ENCODE data around the gene RMC1.
"Not testable (repeated sequence)": the region's sequence is repeated elsewhere in the genome, so short reads cannot be mapped to it uniquely, and the experiment has no call there.

RMC1 gene

DNA sequence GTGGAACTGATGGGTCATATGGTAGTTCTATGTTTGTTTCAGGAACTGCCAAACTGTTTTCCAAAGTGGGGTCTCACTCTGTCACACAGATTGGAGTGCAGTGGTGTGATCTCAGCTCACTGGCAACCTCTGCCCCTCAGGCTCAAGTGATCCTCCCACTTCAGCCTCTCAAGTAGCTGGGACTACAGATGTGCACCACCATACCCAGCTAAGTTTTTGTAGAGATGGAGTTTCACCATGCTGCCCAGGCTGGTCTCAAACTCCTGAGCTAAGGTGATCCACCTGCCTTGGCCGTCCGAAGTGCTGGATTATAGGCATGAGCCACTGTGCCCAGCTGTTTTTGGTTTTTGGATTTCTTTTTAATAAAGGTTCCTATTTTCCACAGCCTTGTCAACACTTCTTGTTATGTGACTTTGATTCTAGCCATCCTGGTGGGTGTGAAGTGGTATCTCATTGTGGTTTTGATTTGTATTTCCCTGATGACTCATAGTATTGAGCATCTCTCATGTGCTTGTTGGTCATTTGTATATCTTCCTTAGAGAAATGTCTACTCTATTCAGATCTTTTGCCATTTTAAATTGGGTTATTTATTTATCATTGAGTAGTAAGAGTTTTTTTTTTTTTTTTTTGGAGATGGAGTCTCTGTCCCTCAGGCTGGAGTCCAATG lies 60.2 kb downstream of the RMC1 start:
- no peak for DNase-seq (ENCODE audit: low spot score)

DNA sequence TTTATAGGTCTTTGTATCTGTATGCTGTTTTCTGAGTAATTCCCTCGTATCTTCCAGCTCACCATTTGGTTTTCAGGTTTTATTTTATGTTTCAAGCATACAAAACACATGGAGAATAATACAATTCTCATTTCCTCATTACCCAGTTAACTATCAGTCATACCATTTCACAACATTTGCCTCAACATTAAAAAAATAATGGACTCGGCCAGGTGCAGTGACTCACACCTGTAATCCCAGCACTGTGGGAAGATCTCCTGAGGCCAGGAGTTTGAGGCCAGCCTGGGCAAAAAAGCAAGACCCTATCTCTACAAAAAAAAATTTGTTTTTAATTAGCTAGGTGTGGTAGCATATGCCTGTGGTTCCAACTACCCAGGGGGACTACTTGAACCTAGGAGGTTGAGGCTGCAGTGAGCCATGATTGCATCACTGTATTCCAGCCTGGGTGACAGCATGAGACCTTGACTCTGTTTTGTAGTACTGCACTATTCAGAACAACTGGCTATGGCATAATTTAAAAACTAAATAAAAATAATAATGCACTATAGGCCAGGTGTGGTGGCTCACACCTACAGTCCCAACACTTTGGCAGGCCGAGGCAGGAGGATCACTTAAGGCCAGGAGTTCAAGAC lies 62.7 kb downstream of the RMC1 start:
- no peak for DNase-seq (ENCODE audit: low spot score)

DNA sequence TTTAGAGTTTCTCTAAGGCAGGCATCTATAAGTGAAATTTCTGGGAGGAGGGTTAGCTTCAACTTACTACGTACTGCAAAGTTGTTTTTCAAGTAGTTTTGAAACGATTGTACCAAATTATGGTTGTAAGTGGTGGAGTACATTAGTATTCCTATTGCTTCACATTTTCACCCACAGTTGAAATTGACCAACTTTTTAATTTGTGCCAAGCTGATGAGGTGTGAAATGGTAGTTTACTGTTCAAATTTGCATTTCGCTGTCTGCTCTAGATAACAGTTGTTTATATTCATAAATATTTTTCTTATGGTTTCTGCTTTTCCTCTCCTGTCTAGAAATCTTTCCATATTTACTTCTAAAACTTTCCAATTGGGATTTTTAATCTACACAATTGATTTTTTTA lies 64.4 kb downstream of the RMC1 start:
- DNase-seq (ENCODE audit: low spot score): no peak

DNA sequence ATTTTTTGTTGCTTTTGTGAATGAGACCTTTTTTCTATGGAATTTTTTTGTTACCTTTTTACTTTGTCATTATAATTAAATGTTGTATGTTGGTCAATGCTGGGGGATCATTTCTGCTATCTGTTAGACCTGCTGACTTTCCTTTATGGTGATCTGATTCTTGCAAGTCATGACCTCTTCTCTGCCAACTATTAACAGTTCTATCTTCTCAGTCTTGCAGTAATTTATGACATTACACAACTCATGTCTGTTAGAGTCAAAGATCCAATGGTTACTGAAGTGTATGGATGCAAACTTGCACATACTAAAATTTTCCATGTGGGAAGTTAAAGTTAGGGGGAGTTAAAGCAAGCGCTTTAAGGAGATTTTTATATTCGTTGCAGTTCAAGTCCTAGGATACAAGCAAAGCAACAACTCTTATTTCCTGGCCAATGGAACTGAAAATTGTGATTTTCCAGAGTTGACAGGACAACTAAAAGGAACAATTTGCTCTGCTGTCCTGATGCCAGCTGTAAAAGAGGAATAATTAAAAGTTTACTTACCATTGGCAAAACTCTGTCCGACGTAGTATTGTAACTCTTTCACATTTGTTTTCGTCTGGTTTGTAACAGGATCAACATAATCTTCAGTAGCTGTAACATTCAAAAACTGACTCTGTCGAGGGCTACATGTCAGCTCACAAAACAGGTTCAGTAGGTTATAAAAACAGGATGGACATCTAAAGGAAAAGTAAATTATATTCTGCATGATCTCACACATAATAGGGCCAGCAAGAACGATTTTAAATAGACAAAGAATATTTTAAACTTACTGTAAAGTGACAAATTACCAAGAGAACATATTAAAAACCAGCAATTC lies 65.2 kb downstream of the RMC1 start:
- no peak for DNase-seq (ENCODE audit: low spot score)

DNA sequence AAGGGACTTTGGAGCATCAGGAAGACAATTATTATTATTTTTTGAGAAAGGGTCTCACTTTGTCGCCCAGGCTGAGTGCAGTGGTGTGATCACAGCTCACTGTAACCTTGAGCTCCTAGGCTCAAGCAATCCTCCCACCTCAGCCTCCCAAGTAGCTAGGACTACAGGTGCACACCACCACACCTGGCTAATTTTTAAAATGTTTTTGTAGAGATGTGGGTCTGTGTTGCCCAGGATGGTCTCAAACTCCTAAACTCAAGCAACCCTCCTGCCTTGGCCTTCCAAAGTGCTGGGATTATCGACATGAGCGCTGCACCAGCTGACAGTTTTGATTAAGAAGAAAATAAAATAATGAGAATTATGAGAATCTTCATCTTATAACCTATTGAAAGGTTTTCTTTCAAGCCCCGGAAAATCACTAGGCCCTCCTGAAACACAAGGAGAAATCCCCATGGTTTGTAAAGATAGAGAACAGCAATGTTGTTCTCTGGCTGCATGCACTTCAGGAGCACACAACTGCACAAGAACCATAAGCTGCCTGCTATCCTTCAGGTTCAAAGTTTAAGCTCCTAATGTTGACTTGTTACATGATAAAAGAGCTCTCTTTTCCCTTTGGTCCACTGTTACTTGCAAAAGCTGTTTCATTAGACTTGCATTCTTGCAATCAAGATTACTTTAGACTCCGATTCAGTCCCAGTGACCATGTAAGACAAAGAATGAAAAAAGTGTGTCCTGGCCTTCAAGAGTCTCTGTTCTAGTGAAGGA lies 66.2 kb downstream of the RMC1 start:
- no peak for DNase-seq (ENCODE audit: low spot score)

DNA sequence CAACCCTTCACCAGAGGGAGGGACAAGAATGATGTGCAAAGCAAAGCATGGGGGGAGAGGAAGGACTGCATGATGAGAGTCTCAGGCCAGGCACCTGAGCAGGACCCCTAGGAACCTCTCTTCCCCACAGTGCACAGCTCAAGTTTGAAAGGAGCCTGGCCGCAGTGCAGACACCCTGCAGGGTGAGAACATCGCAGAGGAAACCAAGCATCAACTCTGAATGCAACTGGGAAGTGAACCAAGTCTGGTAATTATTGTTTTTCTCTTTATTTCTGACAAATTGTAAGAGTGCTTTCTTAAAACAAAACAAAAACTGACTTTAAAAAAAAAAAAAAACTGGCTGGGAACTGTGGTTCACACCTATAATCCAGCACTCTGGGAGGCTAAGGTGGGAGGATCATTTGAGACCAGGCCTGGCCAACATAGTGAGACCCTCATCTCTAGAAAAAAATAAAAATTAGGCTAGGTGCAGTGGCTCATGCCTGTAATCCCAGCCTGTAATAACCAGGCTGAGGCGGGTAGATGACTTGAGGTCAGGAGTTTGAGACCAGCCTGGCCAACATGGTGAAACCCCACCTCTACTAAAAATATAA lies 67.7 kb downstream of the RMC1 start:
- DNase-seq (ENCODE audit: low spot score): no peak

DNA sequence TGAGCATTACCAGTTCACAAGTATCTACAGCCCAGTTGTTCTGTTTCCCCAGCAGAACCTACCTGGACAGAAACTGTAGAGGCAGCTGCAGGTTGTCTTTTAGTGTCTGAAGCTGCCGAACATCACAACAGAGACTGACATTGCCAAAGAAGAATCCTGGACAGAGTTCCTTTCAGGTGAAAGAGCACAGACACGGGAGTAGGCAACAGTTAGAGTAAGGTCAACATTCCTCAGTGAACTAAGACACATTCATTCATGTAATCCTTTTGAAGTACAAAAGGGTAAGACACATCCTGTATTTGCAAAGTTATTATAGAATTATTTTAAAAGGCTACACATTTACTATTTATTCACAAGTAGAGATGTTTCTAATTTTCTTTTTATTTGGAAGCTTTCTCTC lies 68.7 kb downstream of the RMC1 start:
- DNase-seq (ENCODE audit: low spot score): no peak

DNA sequence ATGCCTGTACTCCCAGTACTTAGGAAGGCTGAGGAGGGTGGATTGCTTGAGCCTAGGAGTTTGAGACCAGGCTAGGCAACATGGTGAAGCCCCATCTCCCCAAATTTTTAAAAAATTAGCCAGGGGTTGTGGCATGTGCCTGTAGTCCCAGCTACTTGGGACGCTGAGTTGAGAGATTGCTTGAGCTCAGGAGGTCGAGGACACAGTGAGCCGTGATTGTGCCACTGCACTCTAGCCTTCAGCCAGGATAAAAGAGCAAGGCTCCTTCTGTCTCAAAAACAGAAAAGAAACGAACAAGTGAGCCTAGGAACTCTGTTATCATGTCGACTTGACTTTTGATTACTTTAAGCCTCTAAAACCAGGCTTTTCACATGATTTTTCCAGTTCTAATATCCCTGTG lies 69.3 kb downstream of the RMC1 start:
- no peak for DNase-seq (ENCODE audit: low spot score)

DNA sequence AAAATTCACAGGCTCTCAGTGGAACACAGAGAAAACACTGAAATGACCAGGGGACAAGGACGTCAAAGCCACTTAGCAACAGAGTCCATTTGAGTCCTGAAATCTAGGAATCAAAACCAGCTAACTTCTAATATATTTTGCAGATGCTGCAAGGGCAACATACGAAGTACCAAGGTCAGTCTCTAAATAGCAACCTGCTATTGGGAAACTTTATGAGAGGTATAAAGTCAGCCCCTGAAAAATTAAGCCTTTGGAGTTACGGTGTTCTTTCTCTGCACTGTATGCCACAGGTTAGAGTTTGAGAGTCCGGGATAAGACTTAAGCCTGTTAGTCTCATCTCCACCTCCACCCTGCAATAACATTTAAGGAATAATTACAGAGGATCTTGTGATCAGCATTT lies 69.7 kb downstream of the RMC1 start:
- DNase-seq (ENCODE audit: low spot score): no peak

DNA sequence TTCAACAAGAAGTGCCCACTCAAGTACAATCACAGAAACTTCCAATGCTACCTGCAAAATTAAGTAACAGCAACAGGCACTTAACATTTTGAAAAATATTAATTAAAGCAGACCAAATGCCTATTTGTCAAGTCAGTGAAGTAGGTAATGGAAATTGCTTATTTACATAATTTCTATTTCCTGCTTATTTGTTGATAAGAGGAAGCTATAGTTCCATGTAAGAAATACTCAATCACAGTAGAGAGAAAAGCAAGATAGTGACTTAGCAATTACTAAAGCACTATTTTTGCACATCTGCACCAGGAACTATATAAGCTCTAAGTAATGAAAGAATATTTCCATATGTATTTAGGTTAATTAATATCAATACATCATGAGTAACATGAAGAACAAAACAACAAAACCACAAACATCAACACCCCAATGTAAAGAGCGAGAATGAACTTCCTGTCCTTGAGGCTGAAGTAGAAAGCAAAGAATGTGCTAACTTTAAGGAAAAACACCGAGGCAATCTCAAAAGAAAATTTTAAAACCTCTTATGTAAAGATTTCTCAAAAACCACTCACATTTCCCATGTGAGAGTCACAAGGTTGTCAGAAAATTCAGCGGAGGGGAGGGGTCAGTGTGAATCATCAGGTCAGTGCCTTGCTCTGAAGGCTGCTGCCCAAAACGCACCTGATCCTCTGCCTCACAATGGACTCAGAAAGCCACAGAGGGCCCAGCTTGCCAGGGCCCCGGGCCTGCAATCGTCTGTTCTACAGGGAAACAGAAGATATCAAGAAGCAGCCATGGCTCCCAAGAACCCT lies 70.5 kb downstream of the RMC1 start:
- DNase-seq (ENCODE audit: low spot score): no peak

DNA sequence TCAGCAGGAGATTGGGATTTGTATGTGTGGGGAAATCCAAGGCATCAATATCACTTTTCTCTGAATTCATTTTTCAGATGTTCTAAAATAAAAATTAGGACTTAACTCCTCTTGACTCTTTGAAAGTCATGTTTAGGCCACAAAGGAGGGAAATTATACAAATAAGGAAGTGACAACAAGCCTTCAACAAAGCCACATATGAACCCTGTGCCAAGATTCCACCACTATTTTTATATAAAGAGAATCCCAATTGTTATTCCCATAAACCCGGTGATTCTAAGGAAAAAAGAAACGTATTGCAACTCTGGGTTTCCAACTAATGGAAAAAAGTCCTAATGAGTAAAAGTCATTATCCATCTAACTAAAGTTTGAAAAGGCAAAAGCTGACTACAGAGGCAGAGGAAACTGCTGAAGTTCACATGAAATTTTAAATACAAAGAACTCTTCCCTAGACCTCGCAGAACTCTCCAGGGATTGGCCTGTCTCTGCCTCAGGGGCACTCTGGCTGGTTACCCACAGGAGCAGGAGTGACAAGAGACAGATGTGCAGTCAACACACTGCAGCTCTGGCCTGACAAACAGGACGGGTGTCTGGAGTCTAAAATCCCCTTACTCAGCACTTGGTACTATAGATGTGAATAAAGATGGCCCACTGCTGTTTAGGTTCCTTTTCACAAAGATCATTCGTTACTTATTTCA lies 71.4 kb downstream of the RMC1 start:
- DNase-seq (ENCODE audit: low spot score): no peak

DNA sequence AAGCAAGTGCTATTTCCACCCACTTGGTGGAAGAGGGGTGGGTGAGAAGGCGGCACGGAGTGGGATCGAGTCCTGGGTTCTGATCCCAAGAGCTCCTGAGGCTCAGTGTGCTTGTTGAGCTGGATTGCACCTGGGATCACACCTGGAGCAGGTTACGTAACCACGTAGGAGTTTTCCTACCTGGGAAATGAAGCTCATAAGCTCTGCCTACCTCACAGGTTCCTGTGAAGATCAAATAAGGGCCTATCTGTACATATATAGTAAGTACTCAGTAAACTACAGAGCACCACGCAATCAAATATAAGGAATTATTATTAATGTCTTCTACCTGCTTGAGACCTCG lies 72.0 kb downstream of the RMC1 start:
- DNase-seq (ENCODE audit: low spot score): no peak

DNA sequence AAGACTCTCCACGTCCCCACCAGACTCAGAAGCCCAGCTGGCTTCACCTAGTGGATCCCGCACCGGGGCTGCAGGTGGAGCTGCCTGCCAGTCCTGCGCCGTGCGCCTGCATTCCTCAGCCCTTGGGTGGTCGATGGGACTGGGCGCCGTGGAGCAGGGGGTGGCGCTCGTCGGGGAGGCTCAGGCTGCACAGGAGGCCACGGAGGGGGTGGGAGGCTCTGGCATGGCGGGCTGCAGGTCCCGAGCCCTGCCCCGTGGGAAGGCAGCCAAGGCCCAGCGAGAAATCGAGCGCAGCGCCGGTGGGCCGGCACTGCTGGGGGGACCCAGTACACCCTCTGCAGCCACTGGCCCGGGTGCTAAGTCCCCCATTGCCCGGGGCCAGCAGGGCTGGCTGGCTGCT lies 74.2 kb downstream of the RMC1 start:
- DNase-seq (ENCODE audit: low spot score): not testable (repeated sequence)

DNA sequence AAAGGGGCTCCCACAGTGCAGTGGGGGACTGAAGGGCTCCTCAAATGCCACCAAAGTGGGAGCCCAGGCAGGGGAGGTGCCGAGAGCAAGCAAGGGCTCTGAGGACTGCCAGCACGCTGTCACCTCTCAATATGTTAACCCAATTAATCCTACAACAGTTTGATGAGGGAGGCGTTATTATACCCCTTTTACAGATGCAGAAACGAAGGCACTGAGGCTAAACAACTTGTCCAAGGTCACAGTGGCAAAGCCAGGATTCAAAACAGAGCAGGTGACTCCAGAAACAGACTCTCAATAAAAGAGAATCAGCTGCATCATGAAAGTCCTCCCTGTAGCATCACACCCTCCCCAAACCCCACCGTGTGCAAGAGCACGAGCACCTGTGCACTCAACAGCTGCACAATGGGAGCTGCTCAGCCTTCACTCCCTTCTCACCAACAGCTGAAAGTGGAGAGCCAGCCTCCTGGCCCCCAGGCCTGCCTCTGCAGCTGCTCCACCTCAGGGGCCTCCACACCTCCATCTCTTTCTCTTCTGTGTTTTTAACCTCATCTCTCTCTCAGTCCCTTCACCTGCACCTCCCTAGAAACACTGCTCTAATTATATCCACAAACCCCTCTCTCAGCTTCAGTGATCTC lies 74.9 kb downstream of the RMC1 start:
- DNase-seq (ENCODE audit: low spot score): no peak

DNA sequence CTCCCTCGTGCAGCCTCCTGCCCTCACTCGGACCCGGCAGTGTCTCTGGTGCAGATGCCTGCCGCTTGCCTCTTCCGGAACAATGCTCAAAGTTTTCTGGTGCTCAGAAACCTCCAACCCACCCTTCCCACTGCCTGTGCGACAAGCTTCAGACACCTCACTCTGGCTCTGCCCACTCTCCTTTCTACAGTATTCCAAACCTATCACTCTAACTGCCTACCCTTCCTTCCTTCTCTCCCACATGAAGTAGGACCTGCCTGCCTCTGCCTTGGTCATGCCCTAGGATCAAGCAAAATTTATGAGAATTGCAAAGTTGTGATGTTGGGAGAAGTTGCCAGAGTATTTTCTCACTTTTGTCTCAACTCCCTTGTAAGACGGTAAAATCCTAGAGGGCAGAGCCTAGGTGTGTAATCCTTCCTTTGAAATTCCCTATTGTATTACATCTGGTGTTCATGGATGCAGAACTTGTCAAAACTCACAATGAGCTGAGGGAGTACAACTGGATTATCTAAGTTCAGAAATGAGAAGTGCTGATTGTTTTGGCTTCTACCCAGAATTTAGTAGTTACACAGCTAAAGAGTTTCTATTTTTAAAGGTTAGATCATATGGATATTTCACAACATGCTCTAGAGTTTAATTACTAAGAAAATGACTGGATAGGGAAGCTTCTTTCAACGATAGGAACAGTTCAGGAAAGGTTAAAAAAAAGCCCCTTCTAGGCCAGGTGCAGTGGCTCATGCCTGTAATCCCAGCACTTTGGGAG lies 75.8 kb downstream of the RMC1 start:
- no peak for DNase-seq (ENCODE audit: low spot score)

DNA sequence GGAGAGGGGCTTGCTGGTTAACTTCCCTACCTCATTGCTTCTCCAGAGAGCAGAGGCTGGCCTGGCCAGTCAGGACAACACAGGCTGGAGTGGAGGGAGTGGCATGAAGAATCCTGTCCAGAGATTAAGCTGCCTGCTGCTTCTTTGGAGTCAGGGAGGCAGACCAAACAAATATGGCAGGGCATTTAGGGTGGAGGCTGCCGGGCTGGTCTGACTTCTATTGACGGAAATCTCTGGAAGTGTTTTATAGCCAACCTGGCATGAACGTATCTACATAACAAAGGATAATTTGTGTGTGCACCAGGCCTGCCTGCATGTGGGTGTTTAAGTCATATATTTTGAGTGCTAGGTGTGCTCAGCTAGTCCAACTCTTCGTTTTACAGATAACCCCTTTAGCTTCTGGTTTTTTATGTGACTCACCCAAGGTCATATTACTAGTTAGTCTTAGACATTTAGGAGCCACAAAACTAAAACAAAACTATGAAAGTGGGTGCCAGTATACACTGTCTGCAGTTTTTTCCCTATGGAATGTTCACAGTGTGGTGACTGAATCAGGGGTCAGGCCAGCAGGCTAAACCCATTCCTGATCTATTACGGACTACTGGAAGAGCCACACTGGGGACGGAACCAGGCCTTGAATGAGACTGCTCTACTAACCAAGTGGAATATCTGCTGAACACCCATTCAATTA lies 77.5 kb downstream of the RMC1 start:
- DNase-seq (ENCODE audit: low spot score): no peak

Measured in left forelimb (tissue), 1 donor.